ENCODE data around the gene HDAC3. TPM values are rescaled to one million over a fixed set of nuclear protein-coding genes. Genes with fewer than 3 reads are reported as not detected.

Gene HDAC3
- total and polyA plus RNA-seq, 2 donors from 2014 or later = 44.7 to 47.5 TPM

DNA sequence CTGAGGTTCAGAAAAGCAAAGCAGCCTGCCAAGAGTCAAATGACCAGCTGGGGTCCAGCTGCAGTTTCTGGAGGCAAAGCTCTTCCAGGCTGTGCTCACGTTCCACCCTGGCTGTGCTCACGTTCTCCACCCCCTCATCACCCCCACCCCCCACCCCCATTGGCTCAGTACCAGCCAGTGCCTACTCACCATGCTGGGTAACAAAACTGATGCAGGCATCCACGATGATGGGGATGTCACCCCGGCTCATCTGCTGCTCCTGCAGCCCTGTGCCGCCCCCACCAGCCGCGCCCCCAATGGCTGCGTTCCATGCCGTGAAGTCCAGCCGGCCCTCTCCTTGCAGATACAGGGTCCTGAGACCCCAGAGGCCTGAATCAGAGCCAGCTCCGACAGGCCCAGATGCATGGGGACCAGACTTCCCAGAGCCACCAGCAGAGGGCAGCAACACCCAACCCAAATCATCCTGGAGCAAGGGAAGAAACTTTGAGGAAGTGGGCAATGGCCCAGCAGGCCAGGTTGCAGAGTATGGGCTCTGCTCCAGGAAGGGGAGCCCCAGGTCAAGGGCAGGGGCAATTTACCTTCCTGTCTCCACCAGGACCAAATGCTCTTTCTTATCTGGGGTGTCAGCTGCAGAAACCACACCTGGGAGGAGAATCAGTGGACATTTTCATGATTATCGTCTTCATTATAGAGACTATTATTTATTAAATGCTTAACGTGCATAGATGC, 28.2 kb upstream of the HDAC3 start:
- DNase-seq (peak; percentile 77 to 89 (median 85)), FAIRE-seq (no peak)
- H3K27ac ChIP-seq (ENCODE audit: low read depth in 2 of 2, low read length in 2 of 2) = no peak overlapping the region
- intact Hi-C loops (cut with DNase I) = no loop called here
- no peak overlapping the region for H3K4me3 ChIP-seq (ENCODE audit: low read length in 3 of 3)
- TF ChIP-seq, protein P1, sequence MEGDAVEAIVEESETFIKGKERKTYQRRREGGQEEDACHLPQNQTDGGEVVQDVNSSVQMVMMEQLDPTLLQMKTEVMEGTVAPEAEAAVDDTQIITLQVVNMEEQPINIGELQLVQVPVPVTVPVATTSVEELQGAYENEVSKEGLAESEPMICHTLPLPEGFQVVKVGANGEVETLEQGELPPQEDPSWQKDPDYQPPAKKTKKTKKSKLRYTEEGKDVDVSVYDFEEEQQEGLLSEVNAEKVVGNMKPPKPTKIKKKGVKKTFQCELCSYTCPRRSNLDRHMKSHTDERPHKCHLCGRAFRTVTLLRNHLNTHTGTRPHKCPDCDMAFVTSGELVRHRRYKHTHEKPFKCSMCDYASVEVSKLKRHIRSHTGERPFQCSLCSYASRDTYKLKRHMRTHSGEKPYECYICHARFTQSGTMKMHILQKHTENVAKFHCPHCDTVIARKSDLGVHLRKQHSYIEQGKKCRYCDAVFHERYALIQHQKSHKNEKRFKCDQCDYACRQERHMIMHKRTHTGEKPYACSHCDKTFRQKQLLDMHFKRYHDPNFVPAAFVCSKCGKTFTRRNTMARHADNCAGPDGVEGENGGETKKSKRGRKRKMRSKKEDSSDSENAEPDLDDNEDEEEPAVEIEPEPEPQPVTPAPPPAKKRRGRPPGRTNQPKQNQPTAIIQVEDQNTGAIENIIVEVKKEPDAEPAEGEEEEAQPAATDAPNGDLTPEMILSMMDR (IDR thresholded peaks at IDR 0.05; ENCODE audit: borderline replicate concordance, extremely low read depth, insufficient read depth) = peak; percentile 84
- peaks cover 0 to 4% (median 2%) of the 10 kb centered on the region in 3 donors for H3K36me3 ChIP-seq (ENCODE audit: control insufficient read depth in 2 of 3, insufficient read depth in 3 of 3, low read length in 3 of 3)
- H3K4me1 ChIP-seq (ENCODE audit: control insufficient read depth in 2 of 3, insufficient read depth in 2 of 3, low read depth in 1 of 3, low read length in 3 of 3) = no peaks in the 10 kb centered on the region
- H3K9ac ChIP-seq (ENCODE audit: low read length in 3 of 3) = no peak overlapping the region
- H3K9me3 ChIP-seq (ENCODE audit: control insufficient read depth in 2 of 3, insufficient read depth in 1 of 3, low read length in 3 of 3) = no peaks in the 10 kb centered on the region
- H3K27me3 ChIP-seq (ENCODE audit: control insufficient read depth, insufficient read depth, low read length) = no peaks in the 10 kb centered on the region

DNA sequence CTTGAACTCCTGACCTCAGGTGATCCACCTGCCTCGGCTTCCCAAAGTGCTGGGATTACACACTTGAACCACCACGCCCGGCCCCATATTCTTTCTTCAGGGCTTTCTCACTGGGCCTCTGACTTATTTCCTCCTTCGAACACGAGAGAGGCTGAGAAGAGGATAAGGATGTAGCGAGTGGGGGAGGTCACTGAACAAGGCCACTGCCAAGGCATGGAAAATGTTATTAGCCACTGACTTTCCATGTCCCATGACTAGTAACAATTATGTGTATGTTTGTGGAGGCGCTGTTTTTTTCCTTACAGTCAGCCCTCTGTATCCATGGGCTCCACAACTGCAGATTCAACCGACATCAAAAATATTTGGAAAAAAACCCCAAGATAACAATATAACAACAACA, 26.9 kb upstream of the HDAC3 start:
- Histone ChIP-seq H3K27ac (ENCODE audit: low read depth in 2 of 2, low read length in 2 of 2) (no peak overlapping the region), H3K4me3 (ENCODE audit: low read length in 3 of 3) (no peak overlapping the region), H3K9ac (ENCODE audit: low read length in 3 of 3) (no peak overlapping the region), H3K27me3 (ENCODE audit: control insufficient read depth, insufficient read depth, low read length) (no peaks in the 10 kb centered on the region), H3K9me3 (ENCODE audit: control insufficient read depth in 2 of 3, insufficient read depth in 1 of 3, low read length in 3 of 3) (no peaks in the 10 kb centered on the region), H3K4me1 (ENCODE audit: control insufficient read depth in 2 of 3, insufficient read depth in 2 of 3, low read depth in 1 of 3, low read length in 3 of 3) (no peaks in the 10 kb centered on the region), H3K36me3 (ENCODE audit: control insufficient read depth in 2 of 3, insufficient read depth in 3 of 3, low read length in 3 of 3) (peaks cover 0 to 4% (median 2%) of the 10 kb centered on the region in 3 donors)
- no peak for DNase-seq
- no peak for FAIRE-seq
- TF ChIP-seq, protein P1 (IDR thresholded peaks at IDR 0.05; ENCODE audit: borderline replicate concordance, extremely low read depth, insufficient read depth) = no peak
- intact Hi-C loops (cut with DNase I) = no loop called here

DNA sequence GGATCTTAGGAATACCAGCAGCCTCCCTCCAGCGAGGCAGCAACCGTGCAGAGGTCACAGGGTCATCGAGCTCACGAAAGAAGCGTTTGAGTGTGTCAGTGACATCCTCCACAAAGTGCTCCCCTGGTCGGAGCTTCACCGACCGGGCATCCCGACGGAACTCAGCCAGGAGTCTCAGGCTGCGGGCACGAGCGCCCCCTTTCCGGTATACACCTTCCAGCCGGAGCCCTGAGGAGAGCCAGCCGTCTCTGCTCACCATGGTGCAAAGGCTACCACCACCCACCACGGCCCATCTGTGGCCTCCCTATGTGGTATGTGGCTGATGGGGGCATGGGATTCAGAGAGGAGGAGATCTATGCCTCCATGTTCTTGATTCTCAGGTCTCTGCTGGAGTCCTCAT, 25.4 kb upstream of the HDAC3 start:
- no peak overlapping the region for H3K27ac ChIP-seq (ENCODE audit: low read depth in 2 of 2, low read length in 2 of 2)
- DNase-seq = no peak
- no peaks in the 10 kb centered on the region for H3K9me3 ChIP-seq (ENCODE audit: control insufficient read depth in 2 of 3, insufficient read depth in 1 of 3, low read length in 3 of 3)
- no peak overlapping the region for H3K9ac ChIP-seq (ENCODE audit: low read length in 3 of 3)
- TF ChIP-seq, protein P1 (IDR thresholded peaks at IDR 0.05; ENCODE audit: borderline replicate concordance, extremely low read depth, insufficient read depth) = no peak
- H3K4me3 ChIP-seq (ENCODE audit: low read length in 3 of 3) = no peak overlapping the region
- H3K27me3 ChIP-seq (ENCODE audit: control insufficient read depth, insufficient read depth, low read length) = no peaks in the 10 kb centered on the region
- peaks cover 0 to 7% (median 2%) of the 10 kb centered on the region in 3 donors for H3K36me3 ChIP-seq (ENCODE audit: control insufficient read depth in 2 of 3, insufficient read depth in 3 of 3, low read length in 3 of 3)
- FAIRE-seq = no peak
- intact Hi-C loops (cut with DNase I) = no loop called here
- no peaks in the 10 kb centered on the region for H3K4me1 ChIP-seq (ENCODE audit: control insufficient read depth in 2 of 3, insufficient read depth in 2 of 3, low read depth in 1 of 3, low read length in 3 of 3)

Data from kidney (tissue), 14 donors.